H9 (cell line): ENCODE data around the gene CACNA2D3. TPM values are rescaled to one million over a fixed set of nuclear protein-coding genes. Genes with fewer than 3 reads are reported as not detected.

Experiments
- DNase-seq: peaks from one replicate; pipeline ENCODE4 v3.0.0-alpha.2; 2017
- H2AFZ ChIP-seq: one replicate; pipeline ENCODE4 v1.6.1; 2013; ENCODE audit warnings: mild to moderate bottlenecking, low read length, control low read depth, moderate library complexity
- H2AK5ac ChIP-seq: 2 replicates; pipeline ENCODE4 v1.6.1; 2013; ENCODE audit warnings: low read length, control low read depth, mixed read lengths; ENCODE audit not compliant: insufficient read length
- H2BK120ac ChIP-seq: one replicate; pipeline ENCODE4 v1.6.1; 2013; ENCODE audit warnings: low read depth, mild to moderate bottlenecking, low read length, control low read depth, inconsistent platforms; ENCODE audit not compliant: poor library complexity, severe bottlenecking
- H2BK12ac ChIP-seq: 2 replicates; pipeline ENCODE4 v1.6.1; 2013; ENCODE audit warnings: low read length, control low read depth, mixed read lengths, low read depth; ENCODE audit not compliant: insufficient read length
- H2BK15ac ChIP-seq: 2 replicates; pipeline ENCODE4 v1.6.1; 2013; ENCODE audit warnings: low read depth, low read length, control low read depth
- H2BK20ac ChIP-seq: one replicate; pipeline ENCODE4 v1.6.1; 2013; ENCODE audit warnings: low read depth, mild to moderate bottlenecking, low read length, control low read depth, inconsistent platforms; ENCODE audit not compliant: poor library complexity, severe bottlenecking
- H2BK5ac ChIP-seq: 2 replicates; pipeline ENCODE4 v1.6.1; 2013; ENCODE audit warnings: low read length, control low read depth, mixed read lengths; ENCODE audit not compliant: insufficient read length
- H3K14ac ChIP-seq: 2 replicates; pipeline ENCODE4 v1.6.1; 2013; ENCODE audit warnings: low read length, control low read depth; ENCODE audit not compliant: insufficient read depth
- H3K18ac ChIP-seq: 2 replicates; pipeline ENCODE4 v1.6.1; 2013; ENCODE audit warnings: low read depth, mild to moderate bottlenecking, mixed read lengths, low read length, control low read depth; ENCODE audit not compliant: insufficient read length
- H3K23ac ChIP-seq: 2 replicates; pipeline ENCODE4 v1.6.1; 2013; ENCODE audit warnings: low read length, control low read depth, mixed read lengths, low read depth; ENCODE audit not compliant: insufficient read length
- H3K23me2 ChIP-seq: 2 replicates; pipeline ENCODE4 v1.6.1; 2013; ENCODE audit warnings: low read depth, mild to moderate bottlenecking, mixed read lengths, low read length, control low read depth; ENCODE audit not compliant: insufficient read length, poor library complexity, severe bottlenecking
- H3K27ac ChIP-seq: 2 replicates; pipeline ENCODE4 v1.5.1; 2013; ENCODE audit warnings: low read length, control low read depth, mixed read lengths, low read depth; ENCODE audit not compliant: insufficient read length
- H3K27me3 ChIP-seq: 2 replicates; pipeline ENCODE4 v1.6.1; 2013; ENCODE audit warnings: low read length, control low read depth, inconsistent platforms; ENCODE audit not compliant: insufficient read depth
- H3K4ac ChIP-seq: 2 replicates; pipeline ENCODE4 v1.6.1; 2013; ENCODE audit warnings: low read depth, mild to moderate bottlenecking, control low read depth, inconsistent platforms, low read length, moderate library complexity
- H3K4me1 ChIP-seq: 2 replicates; pipeline ENCODE4 v1.6.1; 2013; ENCODE audit warnings: low read length, control low read depth, inconsistent platforms; ENCODE audit not compliant: insufficient read depth
- H3K4me2 ChIP-seq: 2 replicates; pipeline ENCODE4 v1.6.1; 2013; ENCODE audit warnings: low read length, control low read depth, mixed read lengths; ENCODE audit not compliant: insufficient read length, insufficient read depth
- H3K56ac ChIP-seq: 2 replicates; pipeline ENCODE4 v1.6.1; 2013; ENCODE audit warnings: low read depth, mild to moderate bottlenecking, mixed read lengths, low read length, control low read depth; ENCODE audit not compliant: insufficient read length
- H3K79me1 ChIP-seq: 2 replicates; pipeline ENCODE4 v1.6.1; 2013; ENCODE audit warnings: low read depth, mild to moderate bottlenecking, moderate library complexity, low read length, control low read depth, inconsistent platforms; ENCODE audit not compliant: insufficient read depth, poor library complexity, severe bottlenecking
- H3K79me2 ChIP-seq: 2 replicates; pipeline ENCODE4 v1.6.1; 2013; ENCODE audit warnings: low read length, control low read depth, inconsistent platforms; ENCODE audit not compliant: insufficient read depth
- H3K9ac ChIP-seq: 2 replicates; pipeline ENCODE4 v1.6.1; 2013; ENCODE audit warnings: low read length, control low read depth, mixed read lengths; ENCODE audit not compliant: insufficient read length; ENCODE audit errors: extremely low read depth
- H3K9me3 ChIP-seq: one replicate; pipeline ENCODE4 v1.6.1; 2013; ENCODE audit warnings: low read depth, low read length, inconsistent platforms; ENCODE audit not compliant: control insufficient read depth
- H3T11ph ChIP-seq: one replicate; pipeline ENCODE4 v1.6.1; 2013; ENCODE audit warnings: mild to moderate bottlenecking, low read length, control low read depth, inconsistent platforms
- H4K20me1 ChIP-seq: one replicate; pipeline ENCODE4 v1.6.1; 2013; ENCODE audit not compliant: control insufficient read depth, insufficient read length, insufficient read depth
- H4K5ac ChIP-seq: 2 replicates; pipeline ENCODE4 v1.6.1; 2013; ENCODE audit warnings: low read depth, mild to moderate bottlenecking, mixed read lengths, low read length, control low read depth; ENCODE audit not compliant: insufficient read length
- H4K8ac ChIP-seq: replicated peaks from 2 replicates; pipeline ENCODE4 v1.6.1; 2013; ENCODE audit warnings: low read length, control low read depth, mixed read lengths, low read depth; ENCODE audit not compliant: insufficient read length
- H4K91ac ChIP-seq: 2 replicates; pipeline ENCODE4 v1.6.1; 2013; ENCODE audit warnings: low read depth, mild to moderate bottlenecking, moderate library complexity, mixed read lengths, low read length, control low read depth; ENCODE audit not compliant: insufficient read length
- H3K27ac Mint-ChIP-seq, 3 experiments: 2 replicates in 2 of 3; 3 replicates in 1 of 3; pipeline ENCODE4 v1.8.0; 2020 to 2021; ENCODE audit warnings: mixed read lengths in 3 of 3, mild to moderate bottlenecking in 1 of 3, moderate library complexity in 1 of 3
- H3K27me3 Mint-ChIP-seq: 2 replicates; pipeline ENCODE4 v1.8.0; 2021; ENCODE audit warnings: low read depth, mild to moderate bottlenecking, moderate library complexity, mixed read lengths
- H3K36me3 Mint-ChIP-seq, 3 experiments: 2 replicates in 2 of 3; 3 replicates in 1 of 3; pipeline ENCODE4 v1.8.0; 2020 to 2021; ENCODE audit warnings: low read depth in 3 of 3, mixed read lengths in 3 of 3; ENCODE audit not compliant: insufficient read depth in 1 of 3
- H3K4me1 Mint-ChIP-seq, 2 experiments: 2 replicates each; pipeline ENCODE4 v1.8.0; 2020; ENCODE audit warnings: mixed read lengths in 2 of 2
- H3K4me3 Mint-ChIP-seq, 2 experiments: 2 replicates in 1 of 2; 3 replicates in 1 of 2; pipeline ENCODE4 v1.8.0; 2020 to 2021; ENCODE audit warnings: mild to moderate bottlenecking in 2 of 2, mixed read lengths in 2 of 2, moderate library complexity in 1 of 2
- H3K9me3 Mint-ChIP-seq, 2 experiments: 2 replicates in 1 of 2; 3 replicates in 1 of 2; pipeline ENCODE4 v1.8.0; 2020; ENCODE audit warnings: mild to moderate bottlenecking in 2 of 2, mixed read lengths in 2 of 2, moderate library complexity in 1 of 2
- CTCF ChIP-seq: fragments of 200-600 bp; sonication (generic); conservative IDR thresholded peaks from 3 replicates; pipeline ENCODE4 v1.8.0; 2021; ENCODE audit warnings: antibody characterized with exemption, mild to moderate bottlenecking
- WGBS: extraction: QIAGEN DNeasy Blood & Tissue Kit; methylation state at CpG from one replicate; pipeline ENCODE4 v1.1.7; 2013; ENCODE audit warnings: missing lambda C conversion rate, low lambda C conversion rate, mixed read lengths; ENCODE audit not compliant: insufficient read length; ENCODE audit errors: extremely low coverage; 5-methylcytosine and 5-hydroxymethylcytosine counted together
- total RNA-seq: library from RNA; stranded (reverse); gene quantifications from 2 replicates; pipeline ENCODE4 v1.2.1, GENCODE V29; 2021

Gene CACNA2D3
- total RNA-seq, 1 experiment from 2014 or later, result 3.2 TPM

- Histone ChIP-seq H3K79me1 (no peaks in the 10 kb centered on the region), H3K27me3 (no peaks in the 10 kb centered on the region), H2AK5ac (no peak overlapping the region), H2BK120ac (no peak overlapping the region), H4K20me1 (no peaks in the 10 kb centered on the region), H4K5ac (no peak overlapping the region), H3K27ac (no peak overlapping the region), H2AFZ (no peak overlapping the region), H2BK15ac (no peak overlapping the region), H3K23me2 (no peaks in the 10 kb centered on the region), H3K4me1 (no peaks in the 10 kb centered on the region), H3K4me2 (no peak overlapping the region), H3K14ac (peak overlapping the region; percentile 45; the same call in 1 of the 2 replicates), H2BK12ac (no peak overlapping the region), H3K9me3 (no peaks in the 10 kb centered on the region), H3K56ac (no peak overlapping the region), H4K91ac (no peak overlapping the region), H3T11ph (no peak overlapping the region), H3K4ac (no peak overlapping the region), H3K79me2 (no peaks in the 10 kb centered on the region), H2BK20ac (no peak overlapping the region), H2BK5ac (no peak overlapping the region), H3K23ac (no peak overlapping the region), H4K8ac (no peak overlapping the region), H3K18ac (no peak overlapping the region), H3K9ac (no peak overlapping the region)
- Mint-ChIP-seq H3K27me3 (no peaks in the 10 kb centered on the region), H3K4me3 (no peak overlapping the region), H3K27ac (no peak overlapping the region), H3K4me1 (no peaks in the 10 kb centered on the region), H3K36me3 (peaks cover 0 to 3% (median 0%) of the 10 kb centered on the region in 3 experiments; a peak in 1 of 7 replicates), H3K9me3 (no peaks in the 10 kb centered on the region)
- no CpG with 5 or more reads among the region's 12 CpGs for WGBS
- DNase-seq, result no peak
- no peak for TF ChIP-seq CTCF
Observed at GRCh38 chr3:54918516-54918915, 796.2 kb downstream of the CACNA2D3 start.
